Neuronal stem cell (in vitro differentiated cells): Measurements from ENCODE around the gene EYS.

Source experiments
- DNase-seq: peaks from one replicate; pipeline ENCODE4 v3.0.0-alpha.2; 2013; ENCODE audit warnings: low spot score
- H2AFZ ChIP-seq: one replicate; pipeline ENCODE4 v1.6.1; 2013; ENCODE audit warnings: mild to moderate bottlenecking, low read length, inconsistent platforms
- H2AK5ac ChIP-seq: 2 replicates; pipeline ENCODE4 v1.6.1; 2013; ENCODE audit warnings: low read depth, mild to moderate bottlenecking, inconsistent platforms, low read length, moderate library complexity, mixed read lengths
- H2BK120ac ChIP-seq: 2 replicates; pipeline ENCODE4 v1.6.1; 2013; ENCODE audit warnings: low read depth, mild to moderate bottlenecking, inconsistent platforms, low read length, moderate library complexity, mixed read lengths
- H2BK12ac ChIP-seq: one replicate; pipeline ENCODE4 v1.6.1; 2013; ENCODE audit warnings: low read length, inconsistent platforms
- H2BK15ac ChIP-seq: 2 replicates; pipeline ENCODE4 v1.6.1; 2013; ENCODE audit warnings: mild to moderate bottlenecking, low read length, inconsistent platforms, mixed read lengths
- H2BK5ac ChIP-seq: one replicate; pipeline ENCODE4 v1.6.1; 2013; ENCODE audit warnings: inconsistent platforms, mild to moderate bottlenecking, low read length, moderate library complexity
- H3K14ac ChIP-seq: one replicate; pipeline ENCODE4 v1.6.1; 2013; ENCODE audit warnings: low read length, inconsistent platforms
- H3K18ac ChIP-seq: 2 replicates; pipeline ENCODE4 v1.6.1; 2013; ENCODE audit warnings: low read length, inconsistent platforms
- H3K23ac ChIP-seq: 2 replicates; pipeline ENCODE4 v1.6.1; 2013; ENCODE audit warnings: low read depth, mild to moderate bottlenecking, mixed read lengths, low read length, inconsistent platforms; ENCODE audit not compliant: poor library complexity
- H3K27ac ChIP-seq: replicated peaks from 3 replicates; pipeline ENCODE4 v1.5.1; 2013; ENCODE audit warnings: low read length, inconsistent platforms
- H3K27me3 ChIP-seq, 3 experiments: 2 replicates each; pipeline ENCODE4 v1.6.1; 2013; ENCODE audit warnings: low read length in 3 of 3, mild to moderate bottlenecking in 2 of 3, inconsistent platforms in 1 of 3, low read depth in 1 of 3, mixed read lengths in 1 of 3, moderate library complexity in 1 of 3; ENCODE audit not compliant: control insufficient read depth in 3 of 3, insufficient read depth in 3 of 3
- H3K36me3 ChIP-seq, 2 donors: replicated peaks in 1 of 2; 2 replicates each; pipeline ENCODE4 v1.6.1; 2013; ENCODE audit warnings: low read length in 2 of 2; ENCODE audit not compliant: control insufficient read depth in 2 of 2, insufficient read depth in 2 of 2
- H3K4ac ChIP-seq: 2 replicates; pipeline ENCODE4 v1.6.1; 2013; ENCODE audit warnings: inconsistent platforms, mild to moderate bottlenecking, low read length, moderate library complexity
- H3K4me1 ChIP-seq, 2 donors: 1 replicate in 1 of 2; 2 replicates in 1 of 2; pipeline ENCODE4 v1.6.1; 2013; ENCODE audit warnings: low read length in 2 of 2, low read depth in 1 of 2; ENCODE audit not compliant: control insufficient read depth in 2 of 2, insufficient read depth in 1 of 2
- H3K4me2 ChIP-seq: one replicate; pipeline ENCODE4 v1.6.1; 2013; ENCODE audit warnings: mild to moderate bottlenecking, low read length, inconsistent platforms; ENCODE audit not compliant: insufficient read depth, poor library complexity, severe bottlenecking
- H3K4me3 ChIP-seq, 2 donors: 2 replicates each; pipeline ENCODE4 v1.5.1; 2013; ENCODE audit warnings: low read length in 2 of 2, mild to moderate bottlenecking in 2 of 2, inconsistent platforms in 1 of 2, moderate library complexity in 1 of 2
- H3K79me1 ChIP-seq: one replicate; pipeline ENCODE4 v1.6.1; 2013; ENCODE audit warnings: low read depth, mild to moderate bottlenecking, inconsistent platforms, low read length, moderate library complexity
- H3K9ac ChIP-seq: one replicate; pipeline ENCODE4 v1.6.1; 2013; ENCODE audit warnings: mild to moderate bottlenecking, low read depth, low read length, inconsistent platforms; ENCODE audit not compliant: poor library complexity
- H3K9me3 ChIP-seq, 2 donors: replicated peaks in 1 of 2; 2 replicates each; pipeline versions ENCODE3 to v1.6.1; 2013; ENCODE audit warnings: low read length in 2 of 2, mild to moderate bottlenecking in 2 of 2, inconsistent platforms in 1 of 2, low read depth in 1 of 2, mixed read lengths in 1 of 2, moderate library complexity in 1 of 2; ENCODE audit not compliant: control insufficient read depth in 2 of 2, insufficient read depth in 1 of 2
- H4K8ac ChIP-seq: one replicate; pipeline ENCODE4 v1.6.1; 2013; ENCODE audit warnings: low read depth, mild to moderate bottlenecking, inconsistent platforms, low read length, moderate library complexity
- H4K91ac ChIP-seq: one replicate; pipeline ENCODE4 v1.6.1; 2013; ENCODE audit warnings: low read length, low read depth, mild to moderate bottlenecking, inconsistent platforms; ENCODE audit not compliant: poor library complexity
- WGBS, 2 donors: extraction: QIAGEN DNeasy Blood & Tissue Kit; methylation state at CpG; one replicate each; pipeline ENCODE4 v1.1.7; 2013; ENCODE audit warnings: missing lambda C conversion rate in 2 of 2, mixed read lengths in 1 of 2; ENCODE audit not compliant: insufficient read length in 2 of 2, insufficient replicate concordance in 1 of 2; ENCODE audit errors: extremely low coverage in 2 of 2; 5-methylcytosine and 5-hydroxymethylcytosine counted together

EYS gene

DNA sequence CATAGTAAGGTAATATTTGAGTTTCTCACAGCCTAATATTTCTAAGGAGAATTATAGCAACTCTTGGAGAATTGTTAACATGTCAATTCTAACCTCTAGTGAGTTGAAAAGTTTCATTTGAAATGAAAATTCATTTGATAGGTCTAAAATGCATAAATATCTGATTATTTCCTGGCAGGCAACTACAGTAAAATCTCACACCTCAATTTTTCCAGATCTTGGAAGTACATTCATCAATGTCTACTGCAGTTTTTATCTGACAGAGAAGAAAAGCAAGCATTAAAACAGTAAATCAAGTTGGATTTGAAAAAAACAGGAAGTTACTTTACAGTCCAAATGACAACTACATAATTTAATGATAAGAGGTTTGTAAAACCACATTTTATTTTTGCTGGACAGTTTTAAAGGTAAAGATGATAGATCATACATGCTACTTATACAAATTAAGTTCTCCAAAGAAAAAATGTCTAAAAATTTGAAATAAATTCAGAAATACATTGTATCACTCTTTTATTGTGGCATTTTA lies 631.3 kb downstream of the EYS start:
- no peak overlapping the region for H4K91ac ChIP-seq
- H3K27me3 ChIP-seq: no peaks in the 10 kb centered on the region
- H3K79me1 ChIP-seq: no peaks in the 10 kb centered on the region
- H2BK12ac ChIP-seq: no peak overlapping the region
- no peak overlapping the region for H3K9ac ChIP-seq
- no peak for DNase-seq
- no peak overlapping the region for H3K4ac ChIP-seq
- H4K8ac ChIP-seq: no peak overlapping the region
- no peak overlapping the region for H3K18ac ChIP-seq
- no peak overlapping the region for H2BK15ac ChIP-seq
- H3K9me3 ChIP-seq: no peaks in the 10 kb centered on the region
- H3K4me1 ChIP-seq: no peaks in the 10 kb centered on the region
- no peak overlapping the region for H3K4me2 ChIP-seq
- H3K14ac ChIP-seq: no peak overlapping the region
- H2AFZ ChIP-seq: no peak overlapping the region
- H2BK120ac ChIP-seq: no peak overlapping the region
- no peak overlapping the region for H2AK5ac ChIP-seq
- H3K23ac ChIP-seq: no peak overlapping the region
- H3K4me3 ChIP-seq: no peak overlapping the region
- H3K36me3 ChIP-seq: no peaks in the 10 kb centered on the region
- H3K27ac ChIP-seq: no peak overlapping the region
- no peak overlapping the region for H2BK5ac ChIP-seq

- WGBS, 2 donors: no CpG with 5 or more reads among the region's 1 CpG
- no peak overlapping the region for H3K14ac ChIP-seq
- H3K18ac ChIP-seq: no peak overlapping the region
- no peaks in the 10 kb centered on the region for H3K9me3 ChIP-seq
- no peak overlapping the region for H4K91ac ChIP-seq
- H3K79me1 ChIP-seq: no peaks in the 10 kb centered on the region
- no peak overlapping the region for H2AFZ ChIP-seq
- no peak overlapping the region for H2BK5ac ChIP-seq
- H3K23ac ChIP-seq: no peak overlapping the region
- no peaks in the 10 kb centered on the region for H3K27me3 ChIP-seq
- H3K4me3 ChIP-seq: no peak overlapping the region
- no peak overlapping the region for H2BK120ac ChIP-seq
- H3K36me3 ChIP-seq: no peaks in the 10 kb centered on the region
- no peak overlapping the region for H3K4me2 ChIP-seq
- H2BK15ac ChIP-seq: no peak overlapping the region
- no peak overlapping the region for H2BK12ac ChIP-seq
- H3K4ac ChIP-seq: no peak overlapping the region
- H2AK5ac ChIP-seq: no peak overlapping the region
- no peak overlapping the region for H3K9ac ChIP-seq
- no peak overlapping the region for H3K27ac ChIP-seq
- no peak for DNase-seq
- H4K8ac ChIP-seq: no peak overlapping the region
- no peaks in the 10 kb centered on the region for H3K4me1 ChIP-seq
Measured at GRCh38 chr6:65072500-65072899, 634.5 kb downstream of the EYS start.

GRCh38 chr6:65071480-65071879 lies 635.5 kb downstream of the EYS start:
- WGBS, 2 donors: no CpG with 5 or more reads among the region's 2 CpGs

GRCh38 chr6:65064844-65065243 lies 642.2 kb downstream of the EYS start:
- Histone ChIP-seq H3K27me3 (no peaks in the 10 kb centered on the region), H3K4me1 (no peaks in the 10 kb centered on the region), H3K4me2 (no peak overlapping the region), H2AK5ac (no peak overlapping the region), H4K8ac (no peak overlapping the region), H3K9ac (no peak overlapping the region), H3K9me3 (no peaks in the 10 kb centered on the region), H3K36me3 (no peaks in the 10 kb centered on the region), H2AFZ (no peak overlapping the region), H3K14ac (no peak overlapping the region), H2BK12ac (no peak overlapping the region), H3K79me1 (no peaks in the 10 kb centered on the region), H3K23ac (no peak overlapping the region), H2BK15ac (no peak overlapping the region), H3K18ac (no peak overlapping the region), H2BK5ac (no peak overlapping the region), H3K4me3 (no peak overlapping the region), H2BK120ac (no peak overlapping the region), H4K91ac (no peak overlapping the region), H3K27ac (no peak overlapping the region), H3K4ac (no peak overlapping the region)
- WGBS, 2 donors: no CpG with 5 or more reads among the region's 1 CpG
- DNase-seq: no peak

More at GRCh38 chr6:65071480-65071879, 635.5 kb downstream of the EYS start:
- no peak overlapping the region for H3K23ac ChIP-seq
- H4K8ac ChIP-seq: no peak overlapping the region
- no peak overlapping the region for H2BK120ac ChIP-seq
- H2AK5ac ChIP-seq: no peak overlapping the region
- H3K36me3 ChIP-seq: no peaks in the 10 kb centered on the region
- H2AFZ ChIP-seq: no peak overlapping the region
- no peak overlapping the region for H3K4me3 ChIP-seq
- H3K4me1 ChIP-seq: no peaks in the 10 kb centered on the region
- no peak for DNase-seq
- no peak overlapping the region for H3K27ac ChIP-seq
- H3K79me1 ChIP-seq: no peaks in the 10 kb centered on the region
- H3K4ac ChIP-seq: no peak overlapping the region
- no peak overlapping the region for H2BK12ac ChIP-seq
- no peak overlapping the region for H3K14ac ChIP-seq
- no peaks in the 10 kb centered on the region for H3K27me3 ChIP-seq
- H3K9me3 ChIP-seq: no peaks in the 10 kb centered on the region
- H2BK15ac ChIP-seq: no peak overlapping the region
- no peak overlapping the region for H3K4me2 ChIP-seq
- H3K18ac ChIP-seq: no peak overlapping the region
- H4K91ac ChIP-seq: no peak overlapping the region
- H2BK5ac ChIP-seq: no peak overlapping the region
- H3K9ac ChIP-seq: no peak overlapping the region
